Activated naive CD4-positive, alpha-beta T cell treated with anti-CD3 and anti-CD28 coated beads for 36 hours (primary cell): ENCODE data around the gene FOXF1. TPM values are rescaled to one million over a fixed set of nuclear protein-coding genes. Genes with fewer than 3 reads are reported as not detected.

ENCODE experiments used
- CTCF ChIA-PET: fragments of 350-600 bp; sonication (Branson Sonifier 250); formaldehyde crosslinking; loops from one replicate; lab custom pipeline; 2021; ENCODE audit warnings: antibody characterized with exemption; lab: Charles Lee
- DNase-seq: peaks from one replicate; pipeline ENCODE4 v3.0.0-alpha.2; 2020
- H3K27ac Mint-ChIP-seq: one replicate; pipeline ENCODE4 v1.8.0; 2021; ENCODE audit warnings: mild to moderate bottlenecking, mixed read lengths
- H3K27me3 Mint-ChIP-seq: one replicate; pipeline ENCODE4 v1.8.0; 2021; ENCODE audit warnings: low read depth, mixed read lengths
- H3K36me3 Mint-ChIP-seq: one replicate; pipeline ENCODE4 v1.8.0; 2021; ENCODE audit warnings: low read depth, mixed read lengths
- H3K4me1 Mint-ChIP-seq: one replicate; pipeline ENCODE4 v1.8.0; 2021; ENCODE audit warnings: low read depth, mixed read lengths
- H3K4me3 Mint-ChIP-seq: one replicate; pipeline ENCODE4 v1.8.0; 2021; ENCODE audit warnings: mild to moderate bottlenecking, moderate library complexity, mixed read lengths
- H3K9me3 Mint-ChIP-seq: one replicate; pipeline ENCODE4 v1.8.0; 2021; ENCODE audit warnings: mixed read lengths
- intact Hi-C: fragments of 100-400 bp; cut with micrococcal nuclease; formaldehyde crosslinking; loops from one replicate; pipeline ENCODE4 v1.15.1; 2023
- total RNA-seq, 2 experiments: library from RNA; stranded (reverse); gene quantifications; one replicate each; pipeline ENCODE4 v1.2.3, GENCODE V29; 2021

Gene FOXF1
- total RNA-seq, 2 experiments from 2014 or later, result not detected

DNA sequence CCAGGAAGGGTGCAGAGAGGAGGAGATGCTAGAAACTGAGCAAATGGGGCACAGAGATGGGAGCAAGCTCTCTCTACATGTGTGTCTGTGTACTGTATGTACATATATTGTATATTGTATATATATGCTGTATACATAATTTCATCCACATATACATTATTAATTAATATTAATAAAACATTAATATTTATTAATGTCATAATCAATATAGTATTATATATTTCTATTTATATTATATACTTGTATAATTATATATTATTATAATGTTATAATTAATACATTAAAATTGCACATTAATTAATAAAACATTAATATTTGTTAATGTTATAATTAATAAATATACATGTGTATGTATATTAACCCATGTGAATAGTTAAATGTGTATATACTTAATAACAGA lies 31.5 kb upstream of the FOXF1 start:
- CTCF ChIA-PET, result no interaction called here
- no peaks in the 10 kb centered on the region for H3K9me3 Mint-ChIP-seq
- intact Hi-C loops, result no loop called here
- H3K4me1 Mint-ChIP-seq, result no peaks in the 10 kb centered on the region
- DNase-seq, result no peak
- no peaks in the 10 kb centered on the region for H3K36me3 Mint-ChIP-seq
- peaks cover 27% of the 10 kb centered on the region for H3K27me3 Mint-ChIP-seq
- H3K4me3 Mint-ChIP-seq, result no peak overlapping the region
- H3K27ac Mint-ChIP-seq, result no peak overlapping the region

DNA sequence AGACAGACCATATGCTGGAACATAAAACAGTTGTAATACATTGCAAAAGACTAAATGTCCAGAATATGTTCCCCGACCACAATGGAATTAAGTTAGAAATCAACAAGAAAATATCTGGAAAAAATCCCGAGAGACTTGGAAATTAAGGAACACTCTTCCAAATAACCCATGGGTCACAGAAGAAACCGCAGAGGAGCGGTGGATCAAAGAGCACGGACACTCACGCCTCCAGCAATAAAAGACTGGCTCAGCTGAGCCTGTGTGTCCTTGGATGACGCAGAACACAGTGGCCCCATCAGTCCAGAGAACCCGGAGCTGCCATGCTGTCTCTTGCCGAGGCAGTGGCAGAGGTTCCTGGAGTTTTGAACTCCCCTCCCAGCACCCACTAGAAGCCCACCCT lies 30.9 kb upstream of the FOXF1 start:
- H3K36me3 Mint-ChIP-seq, result no peaks in the 10 kb centered on the region
- H3K9me3 Mint-ChIP-seq, result peaks cover 2% of the 10 kb centered on the region
- CTCF ChIA-PET, result no interaction called here
- no peak for DNase-seq
- no peak overlapping the region for H3K4me3 Mint-ChIP-seq
- intact Hi-C loops, result no loop called here
- no peak overlapping the region for H3K27ac Mint-ChIP-seq
- H3K27me3 Mint-ChIP-seq, result peaks cover 27% of the 10 kb centered on the region
- H3K4me1 Mint-ChIP-seq, result no peaks in the 10 kb centered on the region

DNA sequence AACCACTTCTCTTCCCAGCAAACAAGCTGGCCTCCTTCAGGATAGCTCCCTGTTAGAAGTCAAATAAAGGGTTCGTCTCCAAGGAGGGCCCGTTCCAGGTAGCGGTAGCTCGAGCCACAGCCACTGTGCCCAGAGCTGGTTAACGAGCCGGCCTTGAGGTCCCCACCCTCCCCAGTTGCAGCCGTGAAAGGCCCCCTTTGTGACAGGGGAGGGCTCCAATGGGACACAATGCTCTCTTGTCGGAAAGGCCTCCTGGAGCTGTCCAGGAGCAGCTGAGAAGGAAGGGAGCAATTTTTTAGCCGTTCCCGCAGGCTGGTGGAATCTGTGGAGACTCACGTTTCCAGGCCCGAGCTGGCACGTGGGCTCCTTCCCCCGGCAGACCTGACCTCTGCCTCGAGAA lies 29.9 kb upstream of the FOXF1 start:
- Mint-ChIP-seq H3K27me3 (peaks cover 28% of the 10 kb centered on the region), H3K9me3 (peaks cover 4% of the 10 kb centered on the region), H3K36me3 (no peaks in the 10 kb centered on the region), H3K4me1 (no peaks in the 10 kb centered on the region), H3K4me3 (no peak overlapping the region), H3K27ac (no peak overlapping the region)
- intact Hi-C loops, result no loop called here
- no peak for DNase-seq
- CTCF ChIA-PET, result no interaction called here

DNA sequence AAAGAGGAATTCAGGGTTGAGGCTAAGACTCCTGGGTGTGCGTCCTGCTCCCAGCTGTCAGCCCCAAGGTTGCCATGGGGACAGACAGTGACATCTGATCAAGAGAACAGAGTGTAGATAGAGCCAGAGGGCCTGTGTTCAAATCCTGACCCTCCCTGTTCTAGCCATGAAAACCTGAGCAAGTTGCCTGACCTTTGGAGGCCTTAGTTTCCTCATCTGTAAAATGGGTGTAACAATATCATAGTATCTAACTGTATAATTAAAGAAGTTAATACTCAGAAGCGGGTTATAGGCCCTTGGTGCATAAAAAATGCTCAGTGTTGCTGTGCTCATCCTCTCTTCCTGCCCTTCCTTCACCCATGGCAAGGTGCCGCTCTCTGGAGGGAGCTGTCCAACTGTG lies 28.7 kb upstream of the FOXF1 start:
- peaks cover 4% of the 10 kb centered on the region for H3K9me3 Mint-ChIP-seq
- intact Hi-C loops, result no loop called here
- H3K27me3 Mint-ChIP-seq, result peaks cover 36% of the 10 kb centered on the region
- H3K27ac Mint-ChIP-seq, result no peak overlapping the region
- no peaks in the 10 kb centered on the region for H3K36me3 Mint-ChIP-seq
- DNase-seq, result no peak
- CTCF ChIA-PET, result interaction anchor here (0.7 kb wide), 1 partner anchor 632 kb away, joined by 3 read pairs; no protein-coding TSS in a partner anchor
- no peak overlapping the region for H3K4me3 Mint-ChIP-seq
- no peaks in the 10 kb centered on the region for H3K4me1 Mint-ChIP-seq

DNA sequence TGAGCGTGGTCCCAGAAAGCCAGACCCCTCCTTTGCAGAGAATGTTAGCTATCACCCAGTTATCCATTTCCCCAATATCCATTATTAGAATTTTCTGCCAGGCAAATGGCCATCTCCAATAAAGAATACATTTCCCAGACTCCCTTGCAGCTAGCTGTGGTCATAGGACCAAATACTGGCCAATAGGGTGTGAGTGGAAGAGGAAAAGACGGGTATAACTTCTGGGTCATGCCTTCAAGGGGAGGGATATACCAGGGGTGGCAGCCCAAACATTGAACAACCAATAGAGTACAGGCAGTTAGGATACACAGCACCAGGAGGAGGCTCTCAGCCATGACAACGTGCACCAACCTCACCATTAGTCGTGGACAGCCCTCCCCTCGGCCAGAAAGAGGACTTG lies 26.1 kb upstream of the FOXF1 start:
- no peaks in the 10 kb centered on the region for H3K36me3 Mint-ChIP-seq
- intact Hi-C loops, result no loop called here
- no peak overlapping the region for H3K4me3 Mint-ChIP-seq
- peaks cover 4% of the 10 kb centered on the region for H3K9me3 Mint-ChIP-seq
- DNase-seq, result no peak
- no peaks in the 10 kb centered on the region for H3K4me1 Mint-ChIP-seq
- CTCF ChIA-PET, result no interaction called here
- peaks cover 21% of the 10 kb centered on the region for H3K27me3 Mint-ChIP-seq
- H3K27ac Mint-ChIP-seq, result no peak overlapping the region

DNA sequence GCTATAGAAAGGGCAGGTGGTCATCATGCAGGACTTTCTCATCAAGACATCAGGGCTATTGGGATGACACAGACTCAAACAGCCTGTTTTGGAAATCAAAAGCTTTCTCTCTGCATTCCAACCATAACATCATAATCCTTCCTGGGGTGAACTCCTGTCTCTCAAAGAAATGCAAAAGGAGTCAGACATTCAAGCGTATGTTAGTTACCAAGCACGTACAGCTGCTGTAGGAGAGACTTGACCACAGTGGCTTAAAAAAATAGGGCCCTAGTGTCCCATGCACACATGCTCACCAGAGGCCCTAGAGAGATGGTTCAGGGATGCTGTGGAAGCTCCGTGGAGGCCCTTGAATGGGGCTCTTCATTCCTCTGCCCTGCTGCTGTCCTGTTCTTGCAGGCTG lies 24.6 kb upstream of the FOXF1 start:
- intact Hi-C loops, result no loop called here
- CTCF ChIA-PET, result no interaction called here
- peaks cover 26% of the 10 kb centered on the region for H3K27me3 Mint-ChIP-seq
- H3K36me3 Mint-ChIP-seq, result no peaks in the 10 kb centered on the region
- no peak overlapping the region for H3K27ac Mint-ChIP-seq
- no peak overlapping the region for H3K4me3 Mint-ChIP-seq
- H3K9me3 Mint-ChIP-seq, result peaks cover 4% of the 10 kb centered on the region
- H3K4me1 Mint-ChIP-seq, result no peaks in the 10 kb centered on the region
- DNase-seq, result no peak

DNA sequence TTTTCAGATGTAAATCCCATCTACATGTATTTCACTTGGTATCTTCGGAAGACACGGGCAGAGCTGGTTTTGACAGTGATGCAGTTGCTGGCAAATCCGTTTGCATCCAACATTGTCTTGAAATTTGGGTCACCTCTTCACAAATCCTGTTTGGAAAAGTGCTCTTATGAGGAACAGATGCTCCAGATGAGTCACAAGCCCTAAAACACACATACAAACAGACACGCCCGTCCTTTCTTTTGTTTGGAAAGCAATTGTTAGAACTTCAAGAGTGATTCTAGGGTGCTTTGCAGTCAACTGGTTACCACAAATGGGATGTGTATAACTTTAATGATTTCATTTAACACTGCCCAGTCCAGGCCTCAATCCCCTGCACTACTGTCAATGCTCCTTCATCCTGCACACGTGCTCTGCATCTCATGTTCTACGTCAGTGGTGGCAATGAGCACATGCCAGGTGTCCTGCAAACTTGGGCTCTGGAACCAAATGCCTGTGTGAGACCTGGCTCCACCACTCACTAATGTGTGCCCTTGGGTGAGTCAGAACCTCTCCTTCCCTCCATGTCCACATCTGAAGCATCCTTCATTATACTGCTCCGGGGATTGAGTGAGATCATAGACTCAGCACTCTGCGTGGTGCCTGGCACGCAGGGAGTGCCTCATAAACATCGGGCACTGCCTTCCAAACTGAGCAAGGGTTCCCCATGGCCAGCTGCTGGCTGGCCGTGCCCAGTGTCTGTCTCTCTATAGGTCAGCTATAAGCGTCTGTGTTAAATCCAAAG lies 19.3 kb upstream of the FOXF1 start:
- DNase-seq, result no peak
- Mint-ChIP-seq H3K4me3 (no peak overlapping the region), H3K36me3 (no peaks in the 10 kb centered on the region), H3K9me3 (no peaks in the 10 kb centered on the region), H3K27ac (no peak overlapping the region), H3K27me3 (peaks cover 54% of the 10 kb centered on the region), H3K4me1 (no peaks in the 10 kb centered on the region)
- intact Hi-C loops, result no loop called here
- CTCF ChIA-PET, result no interaction called here

DNA sequence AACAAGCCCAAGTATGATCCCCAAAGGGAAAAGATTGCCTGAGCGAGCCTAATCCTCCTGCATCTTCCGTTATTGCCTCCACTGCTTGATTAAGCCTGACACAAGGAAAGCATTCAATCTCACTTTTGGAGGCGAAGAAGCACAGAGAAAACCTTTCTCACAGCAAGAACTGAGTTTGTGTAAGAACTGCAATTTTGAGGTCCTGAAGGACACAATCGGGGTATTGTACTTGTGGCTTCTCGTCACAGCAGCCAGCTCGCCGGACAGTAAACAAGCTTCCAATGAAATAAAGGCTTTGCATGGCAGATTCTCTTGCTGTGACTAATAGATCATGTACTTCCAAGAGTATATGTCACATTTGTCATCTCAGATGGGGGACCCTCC lies 18.7 kb upstream of the FOXF1 start:
- Mint-ChIP-seq H3K4me3 (no peak overlapping the region), H3K4me1 (no peaks in the 10 kb centered on the region), H3K36me3 (no peaks in the 10 kb centered on the region), H3K27me3 (peaks cover 55% of the 10 kb centered on the region), H3K9me3 (no peaks in the 10 kb centered on the region), H3K27ac (no peak overlapping the region)
- DNase-seq, result no peak
- intact Hi-C loops, result no loop called here
- CTCF ChIA-PET, result no interaction called here

DNA sequence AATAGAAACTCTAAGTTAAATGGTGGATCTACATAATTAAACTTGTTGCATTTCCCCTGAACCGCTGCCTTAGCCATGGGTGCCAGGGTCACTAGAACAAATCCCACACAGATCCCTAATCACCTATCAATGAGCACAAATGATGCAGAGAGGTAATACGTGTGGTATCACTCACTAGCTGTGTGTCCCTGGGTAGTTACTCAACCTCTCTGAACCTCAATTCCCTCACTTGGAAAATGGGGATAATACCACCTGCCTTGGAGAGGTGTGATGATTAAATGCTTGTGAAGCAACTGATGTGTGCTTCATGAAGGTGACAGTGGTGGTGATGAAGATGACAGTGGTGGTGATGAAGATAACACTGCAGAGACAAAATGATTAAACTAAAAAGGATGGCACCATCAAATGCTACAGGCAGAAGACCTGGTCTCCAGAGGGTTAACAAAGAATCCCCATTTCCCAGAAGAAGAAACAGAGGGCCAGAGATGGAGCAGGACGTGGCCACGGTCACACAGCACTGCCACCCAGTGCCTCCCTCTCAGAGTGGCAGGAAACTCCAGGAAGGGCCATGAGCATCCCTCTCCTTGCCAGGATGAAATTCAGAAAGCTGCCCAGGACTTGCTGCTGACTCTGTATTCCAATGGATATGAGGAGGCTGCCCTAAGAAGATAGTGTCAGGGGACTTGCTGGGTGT lies 17.9 kb upstream of the FOXF1 start:
- H3K27ac Mint-ChIP-seq, result no peak overlapping the region
- no peaks in the 10 kb centered on the region for H3K4me1 Mint-ChIP-seq
- H3K27me3 Mint-ChIP-seq, result peaks cover 59% of the 10 kb centered on the region
- H3K9me3 Mint-ChIP-seq, result no peaks in the 10 kb centered on the region
- H3K36me3 Mint-ChIP-seq, result no peaks in the 10 kb centered on the region
- intact Hi-C loops, result no loop called here
- CTCF ChIA-PET, result no interaction called here
- DNase-seq, result no peak
- no peak overlapping the region for H3K4me3 Mint-ChIP-seq

DNA sequence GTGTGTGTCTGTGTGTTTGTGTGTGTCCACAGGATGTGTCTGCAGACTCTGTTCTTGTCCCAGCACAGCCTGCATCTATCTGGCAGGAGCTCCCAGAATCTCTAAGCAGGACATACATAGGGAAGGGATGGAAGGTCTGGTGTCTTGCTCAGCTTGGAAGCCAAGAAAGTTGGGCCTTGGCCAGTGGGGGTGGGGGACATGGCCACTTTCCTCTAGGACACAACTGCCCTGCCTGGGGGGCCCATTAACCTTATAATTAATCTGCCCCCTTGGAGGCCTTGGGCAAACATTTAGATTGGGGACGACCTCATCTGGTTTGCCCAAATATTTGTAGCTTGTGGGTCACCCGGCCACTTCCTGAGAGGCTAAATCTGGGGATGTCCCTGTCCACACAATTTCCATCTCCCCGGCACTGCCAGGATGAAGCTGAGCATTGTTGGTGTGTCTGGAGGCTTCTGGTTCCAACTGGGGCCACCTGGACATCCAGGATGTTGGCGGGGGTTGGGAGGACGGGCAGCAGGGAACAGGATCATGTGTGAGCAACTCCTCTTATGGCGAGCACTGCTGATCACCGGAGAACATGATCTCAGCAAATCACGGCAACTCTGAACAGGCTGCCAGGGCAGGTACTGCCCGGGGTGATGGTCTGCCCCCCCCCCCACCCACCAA lies 17.2 kb upstream of the FOXF1 start:
- Mint-ChIP-seq H3K27me3 (peaks cover 61% of the 10 kb centered on the region), H3K27ac (no peak overlapping the region), H3K9me3 (no peaks in the 10 kb centered on the region), H3K4me3 (no peak overlapping the region), H3K4me1 (no peaks in the 10 kb centered on the region), H3K36me3 (no peaks in the 10 kb centered on the region)
- intact Hi-C loops, result no loop called here
- DNase-seq, result no peak
- CTCF ChIA-PET, result no interaction called here

DNA sequence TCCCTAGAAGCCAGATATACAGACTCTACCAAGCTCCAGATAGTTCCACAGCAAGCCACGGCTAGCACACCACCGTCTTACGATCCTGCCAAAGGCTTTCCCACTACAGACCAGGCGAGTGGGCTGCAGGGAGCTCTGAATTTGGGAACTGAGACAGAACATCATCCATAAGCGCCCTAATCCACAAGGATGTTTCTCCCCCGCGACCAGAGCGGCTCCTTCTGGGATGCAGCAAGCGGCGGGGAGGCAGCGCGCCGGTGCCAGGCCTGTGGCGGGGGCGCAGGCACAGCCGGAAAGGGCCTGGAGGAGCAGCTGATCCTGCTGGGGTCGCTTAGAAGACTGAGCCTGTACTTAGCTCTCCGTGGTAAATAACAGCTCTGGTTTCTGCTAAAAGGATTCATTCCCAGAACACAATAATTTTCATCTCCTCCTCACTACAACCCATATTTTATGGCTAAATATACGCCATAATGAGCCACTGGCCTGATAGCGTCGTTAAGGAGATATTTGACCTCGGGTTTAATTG lies 16.2 kb upstream of the FOXF1 start:
- Mint-ChIP-seq H3K4me3 (no peak overlapping the region), H3K4me1 (no peaks in the 10 kb centered on the region), H3K27ac (no peak overlapping the region), H3K27me3 (peaks cover 66% of the 10 kb centered on the region), H3K9me3 (no peaks in the 10 kb centered on the region), H3K36me3 (no peaks in the 10 kb centered on the region)
- intact Hi-C loops, result no loop called here
- no peak for DNase-seq
- CTCF ChIA-PET, result no interaction called here

DNA sequence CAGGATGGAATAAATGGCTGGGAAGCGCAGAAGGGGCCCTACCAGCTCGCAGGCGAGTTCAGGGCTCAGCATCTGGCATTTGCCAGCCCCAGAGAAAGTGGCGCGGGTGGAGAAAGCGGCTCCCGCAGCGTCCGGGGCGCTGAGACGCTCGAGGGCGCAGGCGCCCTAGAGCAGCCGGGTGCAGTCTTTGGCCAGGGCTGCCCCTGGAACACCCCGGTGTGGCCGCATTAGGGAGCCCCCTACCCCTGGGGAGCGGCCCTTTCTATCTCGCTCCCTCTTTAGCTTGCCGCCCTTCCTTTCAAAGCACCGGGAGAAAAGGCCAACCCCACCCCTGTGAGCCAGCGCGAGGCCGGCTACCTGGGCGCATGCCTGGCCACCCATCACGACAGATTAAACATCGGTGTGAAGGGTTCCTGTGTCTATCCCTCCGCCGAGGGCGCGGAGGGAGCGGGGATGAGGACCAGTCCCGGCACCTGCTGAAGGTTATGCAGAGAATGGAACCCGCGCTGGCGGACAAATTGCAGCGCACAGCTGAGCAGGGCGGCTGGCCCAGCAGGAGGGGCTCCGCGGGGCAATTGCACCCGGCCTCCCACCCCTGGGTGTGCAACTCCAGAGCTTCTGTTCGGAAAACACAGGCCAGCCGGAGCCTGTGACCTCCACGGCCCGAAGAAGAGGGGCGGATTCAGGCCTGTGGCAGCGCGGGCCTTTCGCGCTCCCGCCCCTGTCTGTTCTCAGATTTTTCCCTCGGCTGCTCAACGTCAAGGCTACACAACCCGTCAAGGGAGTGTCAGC lies 15.6 kb upstream of the FOXF1 start:
- peaks cover 67% of the 10 kb centered on the region for H3K27me3 Mint-ChIP-seq
- H3K4me1 Mint-ChIP-seq, result no peaks in the 10 kb centered on the region
- CTCF ChIA-PET, result no interaction called here
- H3K9me3 Mint-ChIP-seq, result no peaks in the 10 kb centered on the region
- intact Hi-C loops, result loop anchor here (5.0 kb wide), 1 partner anchor 83 kb away; the partner anchor contains the start of gene FOXL1
- H3K27ac Mint-ChIP-seq, result no peak overlapping the region
- H3K4me3 Mint-ChIP-seq, result no peak overlapping the region
- no peaks in the 10 kb centered on the region for H3K36me3 Mint-ChIP-seq
- DNase-seq, result no peak
